GM10847 (cell line): ENCODE results near the gene UGT1A5.

Experiments
- POLR2A ChIP-seq: IDR thresholded peaks from 2 replicates; pipeline ENCODE4 v1.6.1; 2011; ENCODE audit not compliant: insufficient read length; ENCODE audit errors: extremely low read depth

UGT1A5 gene

GRCh38 chr2:233713262-233713615, 532 bp downstream of the UGT1A5 start:
- no peak for TF ChIP-seq POLR2A

DNA sequence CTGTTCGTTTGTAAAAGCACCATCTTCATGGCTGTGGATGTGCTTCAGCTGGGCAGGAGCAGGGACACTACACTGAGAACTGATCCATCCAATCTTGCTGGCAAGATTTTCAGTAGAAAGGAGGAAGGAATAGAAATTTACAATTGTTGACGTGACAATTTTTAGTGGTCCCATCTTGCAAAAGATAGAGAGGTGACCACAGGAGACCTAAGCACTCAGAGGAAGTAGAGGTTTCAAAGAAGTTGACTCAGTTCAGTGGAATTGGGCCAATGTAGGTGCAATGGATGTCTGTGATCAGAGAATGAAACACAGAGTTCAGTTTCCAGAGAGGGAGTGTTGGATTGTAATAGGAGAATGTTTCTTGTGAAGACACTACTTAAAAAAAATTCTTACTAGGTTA, 1.4 kb downstream of the UGT1A5 start:
- no peak for TF ChIP-seq POLR2A

DNA sequence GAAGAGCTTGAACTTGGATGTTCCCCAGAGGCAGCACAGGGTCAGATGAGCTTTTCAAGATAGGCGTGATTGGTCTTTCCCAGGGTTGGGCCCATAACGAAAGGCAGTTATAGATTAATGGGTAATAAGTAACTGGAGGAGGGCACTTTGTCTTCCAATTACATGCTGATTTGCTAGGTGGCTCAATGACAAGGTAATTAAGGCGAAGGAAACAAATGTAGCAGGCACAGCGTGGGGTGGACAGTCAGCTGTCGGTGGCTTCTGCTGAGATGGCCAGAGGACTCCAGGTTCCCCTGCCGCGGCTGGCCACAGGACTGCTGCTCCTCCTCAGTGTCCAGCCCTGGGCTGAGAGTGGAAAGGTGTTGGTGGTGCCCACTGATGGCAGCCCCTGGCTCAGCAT, 5.8 kb downstream of the UGT1A5 start, which contains the start of gene UGT1A4:
Gene UGT1A4 (plus strand): TSS at position 185 of the 400 bp plus-strand sequence. CDS start 85 bp downstream, at position 270.
- no peak for TF ChIP-seq POLR2A

GRCh38 chr2:233728723-233729301, 16.1 kb downstream of the UGT1A5 start, which contains the start of gene UGT1A3:
TSS of gene UGT1A3 (plus strand) at chr2:233729042. CDS start at chr2:233729127, 85 bp downstream.
- no peak for TF ChIP-seq POLR2A

DNA sequence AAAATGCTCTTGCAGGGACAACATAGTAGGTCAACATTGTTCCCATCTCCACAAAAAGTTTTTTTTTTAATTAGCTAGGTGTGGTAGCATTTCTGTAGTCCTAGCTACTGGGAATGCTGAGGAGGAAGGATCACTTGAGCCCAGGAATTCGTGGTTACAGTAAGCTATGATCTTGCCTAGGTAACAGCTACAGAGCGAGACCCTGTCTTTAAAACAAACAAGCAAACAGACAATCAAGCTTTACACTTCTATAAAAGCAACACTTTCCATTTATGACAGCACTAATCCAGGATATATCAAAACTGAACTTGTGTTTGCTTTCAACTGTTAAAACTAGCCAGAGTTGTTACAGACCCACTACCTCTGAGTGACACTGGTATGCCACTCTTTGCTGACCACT, 28.2 kb downstream of the UGT1A5 start:
- no peak for TF ChIP-seq POLR2A

DNA sequence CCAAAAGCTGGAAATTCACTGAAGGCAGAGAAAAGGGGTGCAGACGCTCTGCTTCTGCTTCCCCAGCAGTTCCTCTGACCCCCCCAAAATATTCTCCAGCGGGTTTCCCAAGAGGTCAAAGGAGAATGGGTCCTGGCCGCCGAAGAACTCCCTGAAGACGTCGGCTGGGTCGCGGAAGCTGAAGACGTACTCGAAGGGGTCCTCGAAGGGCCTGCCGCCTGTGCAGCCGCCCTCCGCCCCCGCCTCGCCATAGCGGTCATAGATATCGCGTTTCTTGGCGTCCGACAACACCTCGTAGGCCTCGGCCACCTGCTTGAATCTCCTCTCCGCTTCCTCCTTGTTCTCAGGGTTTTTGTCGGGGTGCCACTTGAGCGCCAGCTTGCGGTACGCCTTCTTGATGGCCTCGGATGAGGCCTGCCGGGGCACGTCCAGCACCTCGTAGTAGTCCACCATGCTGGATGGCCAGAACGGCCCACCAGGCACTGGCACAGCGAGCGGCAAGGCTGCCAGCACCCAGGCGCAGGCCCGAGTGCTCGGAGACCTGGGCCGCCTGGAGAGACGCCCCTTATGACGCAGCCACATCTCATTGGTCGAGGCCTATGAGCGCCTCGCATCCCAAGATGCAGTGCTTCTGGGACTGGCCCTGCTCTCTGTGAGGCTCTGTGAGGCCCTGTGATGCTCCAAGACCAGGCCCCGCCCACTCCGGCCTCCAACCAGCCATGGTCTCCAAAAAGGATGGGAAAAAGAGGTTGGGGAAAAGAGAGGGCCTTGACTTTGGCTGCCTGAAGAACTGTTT, 31.0 kb downstream of the UGT1A5 start:
- no peak for TF ChIP-seq POLR2A

- no peak for TF ChIP-seq POLR2A
These were observed 32.5 kb downstream of the UGT1A5 start for GRCh38 chr2:233745073-233745755.

GRCh38 chr2:233746475-233747282, 34.0 kb downstream of the UGT1A5 start:
- no peak for TF ChIP-seq POLR2A

DNA sequence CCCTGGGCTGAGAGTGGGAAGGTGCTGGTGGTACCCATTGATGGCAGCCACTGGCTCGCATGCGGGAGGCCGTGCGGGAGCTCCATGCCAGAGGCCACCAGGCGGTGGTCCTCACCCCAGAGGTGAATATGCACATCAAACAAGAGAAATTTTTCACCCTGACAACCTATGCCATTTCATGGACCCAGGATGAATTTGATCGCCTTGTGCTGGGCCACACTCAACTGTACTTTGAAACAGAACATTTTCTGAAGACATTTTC, 34.5 kb downstream of the UGT1A5 start:
- TF ChIP-seq POLR2A, result no peak

DNA sequence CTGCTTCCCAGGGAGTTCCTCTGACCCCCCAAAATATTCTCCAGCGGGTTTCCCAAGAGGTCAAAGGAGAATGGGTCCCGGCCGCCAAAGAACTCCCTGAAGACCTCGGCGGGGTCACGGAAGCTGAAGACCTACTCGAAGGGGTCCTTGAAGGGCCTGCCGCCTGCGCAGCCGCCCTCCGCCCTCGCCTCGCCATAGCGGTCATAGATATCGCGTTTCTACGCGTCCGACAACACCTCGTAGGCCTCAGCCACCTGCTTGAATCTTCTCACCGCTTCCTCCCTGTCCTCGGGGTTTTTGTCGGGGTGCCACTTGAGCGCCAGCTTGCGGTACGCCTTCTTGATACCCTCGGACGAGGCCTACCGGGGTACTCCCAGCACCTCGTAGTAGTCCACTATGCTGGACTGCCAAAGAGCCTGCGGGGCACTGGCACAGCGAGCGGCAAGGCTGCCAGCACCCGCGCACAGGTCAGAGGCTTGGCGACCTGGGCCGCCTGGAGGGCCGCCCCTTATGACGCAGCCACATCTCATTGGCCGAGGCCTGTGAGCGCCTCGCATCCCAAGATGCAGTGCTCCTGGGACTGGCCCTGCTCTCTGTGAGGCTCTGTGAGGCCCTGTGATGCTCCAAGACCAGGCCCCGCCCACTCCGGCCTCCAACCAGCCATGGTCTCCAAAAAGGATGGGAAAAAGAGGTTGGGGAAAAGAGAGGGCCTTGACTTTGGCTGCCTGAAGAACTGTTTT, 42.3 kb downstream of the UGT1A5 start:
- TF ChIP-seq POLR2A, result no peak

GRCh38 chr2:233756429-233757081, 43.8 kb downstream of the UGT1A5 start:
- TF ChIP-seq POLR2A, result no peak

DNA sequence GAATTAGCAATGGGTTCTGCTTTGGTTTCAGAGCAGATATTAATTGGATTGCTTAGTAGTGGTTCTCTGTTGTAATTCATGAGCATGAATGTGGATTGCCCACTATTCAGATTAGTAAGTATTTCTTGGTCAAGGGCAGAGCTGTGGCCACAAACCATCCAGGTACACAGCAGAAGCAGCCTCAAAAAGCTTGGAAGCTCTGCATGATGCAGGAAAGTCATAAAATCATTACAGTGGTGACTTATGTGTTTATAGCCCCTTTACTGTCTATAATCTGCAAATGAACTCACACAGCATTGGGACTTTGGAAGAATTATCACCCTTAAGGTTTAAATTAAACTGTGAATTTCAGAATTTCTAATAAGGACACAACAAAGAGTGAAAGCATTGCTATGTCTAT, 45.4 kb downstream of the UGT1A5 start:
- no peak for TF ChIP-seq POLR2A

GRCh38 chr2:233758849-233759248, 46.1 kb downstream of the UGT1A5 start:
- no peak for TF ChIP-seq POLR2A

GRCh38 chr2:233760043-233760442, 47.3 kb downstream of the UGT1A5 start, which contains the start of gene UGT1A1:
TSS of gene UGT1A1 (plus strand) at chr2:233760270. CDS start at chr2:233760288, 18 bp downstream.
- no peak for TF ChIP-seq POLR2A
